ENCODE results near the gene C17orf78.
"Not testable (repeated sequence)": the region's sequence is repeated elsewhere in the genome, so short reads cannot be mapped to it uniquely, and the experiment has no call there.

Gene C17orf78

DNA sequence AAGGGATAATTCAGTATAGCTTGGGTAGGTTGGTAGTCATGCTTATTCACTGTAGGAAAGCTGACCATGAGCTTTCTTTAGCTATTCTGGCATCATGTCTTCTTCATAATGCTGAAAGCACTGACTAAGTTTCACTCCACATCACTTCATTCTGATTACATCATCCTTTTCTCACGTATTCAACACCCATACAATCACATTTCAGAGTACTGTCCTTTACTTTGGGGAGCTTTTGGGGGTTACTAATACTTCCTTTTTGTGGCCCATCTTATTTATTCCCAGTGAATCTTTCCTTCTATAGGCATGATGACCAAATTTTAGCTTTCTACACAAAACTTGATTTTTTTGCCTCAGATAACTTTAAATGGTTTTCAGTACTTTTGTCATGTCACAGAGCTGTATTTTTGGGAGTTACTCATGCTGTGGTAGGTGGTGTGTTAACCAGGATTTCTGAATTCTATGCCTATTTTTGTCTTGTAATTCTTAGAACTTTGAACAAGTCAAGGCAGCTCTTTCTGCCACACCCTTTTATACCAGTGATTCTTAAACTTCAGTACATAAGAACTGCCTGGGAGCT, 54.4 kb downstream of the C17orf78 start:
- peak in 1 of 56 donors; percentile 37 for DNase-seq

DNA sequence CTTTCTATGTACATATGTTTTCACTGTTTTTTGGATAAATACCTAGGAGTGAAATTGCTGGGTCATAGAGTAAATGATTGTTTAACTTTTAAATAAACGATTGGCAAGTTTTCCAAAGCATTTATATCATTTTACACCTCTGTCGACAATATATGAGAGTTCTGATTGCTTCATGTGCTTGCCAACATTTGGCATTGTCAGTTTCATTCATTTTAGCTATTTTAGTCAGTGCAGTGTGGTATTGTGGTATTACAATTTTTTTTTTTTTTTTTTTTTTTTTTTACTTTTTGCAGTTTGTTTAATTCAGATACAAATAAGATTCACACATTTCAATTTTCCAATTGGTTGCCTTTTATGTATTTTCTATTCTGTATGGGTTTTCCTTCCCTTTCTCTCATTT, 56.9 kb downstream of the C17orf78 start:
- DNase-seq, result no peak

DNA sequence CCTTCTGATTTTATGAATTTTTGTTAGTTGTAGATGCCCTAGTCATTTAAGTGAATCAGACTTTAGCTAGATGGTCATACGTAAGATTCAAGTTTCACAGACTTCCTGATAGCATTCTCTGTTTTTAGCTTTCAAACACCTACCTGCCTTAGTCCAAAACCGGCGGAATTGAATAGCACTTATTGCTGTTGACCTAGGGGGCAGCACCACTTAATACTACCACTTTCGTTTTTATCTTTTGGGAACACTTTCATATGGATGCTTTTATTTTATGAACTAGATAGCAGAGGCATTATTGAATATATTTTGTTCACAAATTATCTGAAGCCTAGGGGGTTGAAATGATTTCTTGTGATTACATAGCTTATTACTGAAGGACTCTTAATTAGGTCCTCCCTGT, 62.4 kb downstream of the C17orf78 start:
- no peak for DNase-seq

DNA sequence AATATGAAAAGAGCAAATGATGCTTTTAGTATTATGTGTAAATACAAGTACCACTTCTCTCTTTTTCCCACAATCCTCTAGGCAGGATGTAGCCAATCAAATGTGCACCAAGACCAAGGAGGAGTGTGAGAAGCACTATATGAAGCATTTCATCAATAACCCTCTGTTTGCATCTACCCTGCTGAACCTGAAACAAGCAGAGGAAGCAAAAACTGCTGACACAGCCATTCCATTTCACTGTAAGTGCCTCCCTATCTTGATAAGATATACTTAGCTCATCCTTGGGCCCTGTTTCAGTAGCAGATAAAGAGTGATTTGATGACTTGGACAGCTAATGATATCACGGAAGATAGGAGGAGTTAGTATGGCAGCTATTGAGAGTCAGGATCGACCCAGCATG, 64.6 kb downstream of the C17orf78 start:
- DNase-seq, result no peak

DNA sequence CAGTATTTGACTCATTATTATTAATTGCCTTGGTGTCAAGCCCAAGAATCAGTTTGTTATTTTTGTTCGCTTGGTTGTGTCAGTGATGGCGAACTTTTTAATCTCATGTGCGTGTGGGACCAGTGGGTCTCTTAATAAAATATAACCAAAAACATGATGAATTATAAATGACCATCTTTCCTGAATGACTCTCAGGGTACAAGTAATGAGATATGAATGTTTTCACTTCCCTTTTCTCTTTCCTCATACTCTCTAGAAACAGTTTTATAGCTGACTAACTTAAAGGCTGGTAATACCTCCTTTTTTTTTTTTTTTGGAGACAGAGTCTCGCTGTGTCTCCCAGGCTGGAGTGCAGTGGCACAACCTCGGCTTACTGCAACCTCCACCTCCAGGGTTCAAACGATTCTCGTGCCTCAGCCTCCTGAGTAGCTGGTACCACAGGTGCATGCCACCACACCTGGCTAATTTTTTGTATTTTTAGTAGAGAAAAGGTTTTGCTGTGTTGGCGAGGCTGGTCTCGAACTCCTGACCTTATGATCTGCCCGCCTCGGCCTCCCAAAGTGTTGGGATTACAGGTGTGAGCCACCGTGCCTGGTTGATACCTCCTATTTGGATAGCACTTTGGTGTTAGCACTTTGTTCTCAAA, 65.7 kb downstream of the C17orf78 start:
- not testable (repeated sequence) for DNase-seq
